PFSK-1 (cell line): ENCODE results near the gene U2AF1L4.
A peak's percentile ranks its signal among the peaks of the same experiment; 100 is the strongest.

Experiments used
- FOXP2 ChIP-seq: optimal IDR thresholded peaks from 2 replicates; pipeline ENCODE3; 2011; ENCODE audit warnings: borderline replicate concordance, control low read depth, inconsistent platforms; ENCODE audit not compliant: insufficient read depth; ENCODE audit errors: extremely low read length, extremely low read depth
- POLR2AphosphoS5 ChIP-seq: IDR thresholded peaks from 2 replicates; pipeline ENCODE4 v1.6.1; 2012; ENCODE audit warnings: low read depth, mild to moderate bottlenecking, control low read depth, low read length, moderate library complexity
- REST ChIP-seq, 2 experiments: IDR thresholded peaks; 2 replicates each; pipeline versions ENCODE4 v1.6.1 to v1.8.0; 2011 to 2012; ENCODE audit warnings: low read depth in 2 of 2, low read length in 2 of 2, control low read depth in 1 of 2, inconsistent platforms in 1 of 2, mild to moderate bottlenecking in 1 of 2, moderate library complexity in 1 of 2; ENCODE audit not compliant: insufficient read depth in 1 of 2
- SIN3A ChIP-seq: IDR thresholded peaks from 2 replicates; pipeline ENCODE4 v1.6.1; 2012; ENCODE audit warnings: mild to moderate bottlenecking, low read length, moderate library complexity, borderline replicate concordance; ENCODE audit not compliant: insufficient read depth
- TAF1 ChIP-seq: IDR thresholded peaks from 2 replicates; pipeline ENCODE4 v1.6.1; 2012; ENCODE audit warnings: low read length, control low read depth, borderline replicate concordance; ENCODE audit not compliant: insufficient read depth

U2AF1L4 gene

GRCh38 chr19:35776102-35776788 is 31.0 kb upstream of the U2AF1L4 start:
- TF ChIP-seq POLR2AphosphoS5 (no peak), FOXP2 (no peak), SIN3A (no peak), REST (IDR thresholded peaks at IDR 0.05; ENCODE audit: insufficient read depth in 1 of 2, low read depth in 2 of 2, low read length in 2 of 2) (no peak), TAF1 (no peak)

DNA sequence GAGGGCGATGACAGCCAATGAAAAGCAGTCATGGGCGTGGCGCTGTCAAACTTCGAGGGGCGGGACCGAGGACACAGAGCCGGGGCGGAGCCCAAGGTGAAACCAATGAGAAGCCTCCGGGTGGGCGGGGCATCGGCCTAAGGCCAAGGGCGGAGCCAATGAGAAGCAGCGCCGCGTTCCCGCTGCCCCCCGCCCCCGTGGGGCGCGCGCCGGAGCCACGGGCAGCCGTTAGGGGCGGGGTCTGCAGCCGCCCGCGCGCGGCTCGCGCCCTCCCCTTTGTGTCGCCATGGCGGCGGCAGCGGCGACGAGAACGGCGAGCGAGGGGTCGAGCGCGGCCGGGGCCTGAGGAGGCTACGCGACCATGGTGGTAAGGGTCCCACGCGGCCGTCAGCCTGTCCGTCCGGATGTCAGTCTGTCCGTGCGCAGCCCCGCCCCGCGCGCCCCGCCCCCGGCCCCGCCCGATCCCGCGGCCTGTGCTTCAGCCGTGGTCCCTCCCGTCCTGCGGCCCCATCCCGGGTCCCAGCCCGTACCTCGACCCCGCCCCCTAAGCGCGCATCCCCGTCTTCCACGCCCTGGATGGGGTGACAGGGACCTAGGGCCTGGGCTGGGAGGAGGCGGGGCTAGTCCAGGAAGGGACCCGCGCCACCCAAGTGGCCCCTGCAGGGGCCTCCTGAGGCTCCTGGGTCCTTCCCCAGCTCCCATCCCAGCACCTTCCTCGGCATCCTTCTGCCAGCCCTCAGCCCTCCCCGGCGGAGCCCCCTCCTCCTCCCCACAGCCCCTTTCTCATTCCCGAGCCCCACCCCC is 30.3 kb upstream of the U2AF1L4 start, which contains the start of gene ARHGAP33:
Gene ARHGAP33, plus strand, starts transcription at position 267 of the 804 bp plus-strand sequence. Its CDS starts 95 bp downstream, at position 362.
- TF ChIP-seq FOXP2, result peak; percentile 63
- TF ChIP-seq TAF1, result no peak
- no peak for TF ChIP-seq SIN3A
- TF ChIP-seq POLR2AphosphoS5, result no peak

DNA sequence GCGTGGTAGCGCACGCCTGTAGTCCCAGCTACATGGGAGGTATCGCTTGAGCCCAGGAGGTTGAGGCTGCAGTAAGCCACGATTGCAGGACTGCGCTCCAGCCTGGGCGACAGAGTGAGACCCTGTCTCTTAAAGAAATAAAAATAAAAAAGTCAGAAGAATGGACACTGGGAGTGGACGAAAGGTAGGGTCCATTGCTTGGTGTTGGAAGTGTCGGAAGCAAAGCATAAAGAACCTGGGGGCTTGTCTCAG is 29.8 kb upstream of the U2AF1L4 start:
- TF ChIP-seq SIN3A (no peak), TAF1 (no peak), FOXP2 (no peak), REST (IDR thresholded peaks at IDR 0.05; ENCODE audit: insufficient read depth in 1 of 2, low read depth in 2 of 2, low read length in 2 of 2) (no peak), POLR2AphosphoS5 (no peak)

DNA sequence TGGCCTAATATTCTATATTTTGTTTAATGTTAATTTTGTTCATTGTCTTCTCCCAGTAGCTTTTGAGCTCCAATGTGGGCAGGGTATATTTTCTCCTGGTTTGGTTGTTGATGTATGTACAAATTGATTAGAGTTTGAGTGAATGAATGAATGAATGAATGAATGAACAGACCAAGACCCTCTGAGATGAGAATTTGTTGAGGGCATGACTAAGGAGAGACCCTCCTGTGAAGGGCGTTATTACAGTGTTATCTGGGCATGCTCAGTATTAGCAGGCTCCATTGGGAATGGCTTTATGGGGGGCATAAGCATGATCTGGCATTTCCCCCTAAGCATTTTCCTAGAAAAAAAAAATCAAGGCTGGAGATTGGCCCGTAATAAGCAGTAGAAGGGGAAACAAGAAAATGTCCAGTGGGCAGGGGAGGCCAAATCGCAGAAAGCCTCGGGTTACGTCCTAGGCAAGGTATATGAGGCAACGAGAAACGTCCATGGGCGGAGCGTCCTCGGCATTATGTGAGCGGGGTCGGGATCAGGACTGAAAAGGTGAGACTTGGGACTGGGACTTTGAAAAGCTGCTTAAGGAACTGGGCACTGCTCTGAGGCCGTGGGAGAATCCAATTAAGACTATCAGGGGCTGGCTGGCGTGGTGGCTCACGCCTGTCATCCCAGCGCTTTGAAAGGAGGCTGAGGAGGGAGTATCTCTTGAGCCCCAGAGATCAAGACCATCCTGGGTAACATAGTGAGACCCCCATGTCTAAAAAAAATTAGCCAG is 29.2 kb upstream of the U2AF1L4 start:
- TF ChIP-seq TAF1 (no peak), SIN3A (no peak), REST (IDR thresholded peaks at IDR 0.05; ENCODE audit: insufficient read depth in 1 of 2, low read depth in 2 of 2, low read length in 2 of 2) (no peak), POLR2AphosphoS5 (no peak), FOXP2 (no peak)

DNA sequence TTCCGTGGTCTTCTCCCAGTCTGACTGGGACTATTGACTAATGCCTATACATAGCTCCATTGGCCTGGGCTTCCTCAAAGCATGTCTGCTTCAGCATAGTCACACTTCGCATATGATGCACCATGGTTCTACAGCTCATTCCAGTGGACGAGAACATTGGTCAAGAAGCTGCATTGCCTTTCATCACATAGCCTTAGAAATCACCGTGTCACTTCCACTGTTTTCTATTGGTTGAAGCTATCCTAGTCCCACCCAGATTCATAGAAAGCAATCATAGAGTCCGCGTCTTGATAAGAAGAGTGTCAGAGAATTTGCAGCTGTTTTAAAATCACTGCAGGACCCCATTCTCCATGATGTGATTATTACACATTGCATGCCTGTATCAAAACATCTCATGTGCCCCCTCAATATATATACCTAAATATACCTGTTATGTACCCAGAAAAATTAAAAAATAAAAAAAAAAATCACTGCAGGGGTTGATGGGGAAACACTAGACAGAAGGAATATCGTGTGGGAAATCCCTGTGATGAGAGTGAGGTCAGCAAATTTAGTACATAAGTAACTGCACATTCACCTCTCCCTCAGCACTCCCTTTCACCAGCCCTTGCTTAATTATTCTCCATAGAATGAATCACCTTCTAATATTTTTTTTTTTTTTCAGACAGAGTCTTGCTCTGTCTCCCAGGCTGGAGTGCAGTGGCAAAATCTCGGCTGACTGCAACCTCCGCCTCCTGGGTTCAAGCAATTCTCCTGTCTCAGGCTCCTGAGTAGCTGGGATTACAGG is 28.0 kb upstream of the U2AF1L4 start:
- TF ChIP-seq SIN3A, result no peak
- TF ChIP-seq POLR2AphosphoS5, result no peak
- no peak for TF ChIP-seq FOXP2
- no peak for TF ChIP-seq TAF1
- TF ChIP-seq REST (IDR thresholded peaks at IDR 0.05; ENCODE audit: insufficient read depth in 1 of 2, low read depth in 2 of 2, low read length in 2 of 2), result no peak
